H1 (cell line): ENCODE measurements around the gene LRRC27. TPM values are rescaled to one million over a fixed set of nuclear protein-coding genes. Genes with fewer than 3 reads are reported as not detected.

Experiments used
- CTCF ChIA-PET: fragments of 300-600 bp; sonication (Branson Sonifier 250); formaldehyde crosslinking; loops from one replicate; lab custom pipeline; 2021; ENCODE audit not compliant: partially characterized antibody; lab: Charles Lee
- POLR2A ChIA-PET: fragments of 300-600 bp; sonication (Branson Sonifier 250); formaldehyde crosslinking; loops from one replicate; lab custom pipeline; 2021; ENCODE audit warnings: inconsistent platforms; ENCODE audit not compliant: partially characterized antibody; lab: Charles Lee
- DNase-seq, 2 experiments: peaks; one replicate each; pipeline versions ENCODE4 v3.0.0 to v3.0.0-alpha.2; 2010 to 2022; ENCODE audit warnings: low spot score in 2 of 2, low read depth in 1 of 2, mixed read lengths in 1 of 2
- FAIRE-seq: peaks from 2 replicates; lab custom pipeline; 2011; peaks lifted over from hg19 to GRCh38; lab: Jason Lieb, UNC
- H2AFZ ChIP-seq: 2 replicates; pipeline ENCODE4 v1.8.1; 2012; ENCODE audit warnings: low read length, inconsistent platforms
- H2AK5ac ChIP-seq: 2 replicates; pipeline ENCODE4 v1.6.1; 2013; ENCODE audit warnings: low read depth, low read length
- H2BK120ac ChIP-seq: replicated peaks from 2 replicates; pipeline ENCODE3; 2013; ENCODE audit warnings: low read depth, low read length, inconsistent platforms
- H2BK12ac ChIP-seq: 2 replicates; pipeline ENCODE4 v1.6.1; 2013; ENCODE audit warnings: low read depth, low read length
- H2BK15ac ChIP-seq: 2 replicates; pipeline ENCODE4 v1.6.1; 2013; ENCODE audit warnings: low read length
- H2BK20ac ChIP-seq: 2 replicates; pipeline ENCODE4 v1.6.1; 2013; ENCODE audit warnings: low read length
- H2BK5ac ChIP-seq: 2 replicates; pipeline ENCODE4 v1.6.1; 2013; ENCODE audit warnings: low read depth, low read length
- H3K14ac ChIP-seq: 2 replicates; pipeline ENCODE4 v1.6.1; 2013; ENCODE audit warnings: inconsistent platforms; ENCODE audit not compliant: insufficient read length
- H3K18ac ChIP-seq: 2 replicates; pipeline ENCODE4 v1.6.1; 2013; ENCODE audit warnings: low read length; ENCODE audit errors: extremely low read depth
- H3K23ac ChIP-seq: 2 replicates; pipeline ENCODE4 v1.6.1; 2013; ENCODE audit warnings: inconsistent platforms; ENCODE audit not compliant: insufficient read length
- H3K23me2 ChIP-seq: 2 replicates; pipeline ENCODE4 v1.6.1; 2013; ENCODE audit warnings: low read depth, low read length
- H3K27ac ChIP-seq: 2 replicates; pipeline ENCODE4 v1.6.1; 2011; ENCODE audit warnings: low read depth, low read length, inconsistent platforms
- H3K27me3 ChIP-seq, 4 experiments: replicated peaks in 1 of 4; 1 replicate in 1 of 4; 2 replicates in 3 of 4; pipeline versions ENCODE4 v1.6.1 to v1.8.1; 2011 to 2013; ENCODE audit warnings: low read length in 3 of 4, mild to moderate bottlenecking in 3 of 4, inconsistent platforms in 2 of 4, mixed read lengths in 2 of 4, moderate library complexity in 1 of 4; ENCODE audit not compliant: control insufficient read depth in 3 of 4, insufficient read depth in 3 of 4; ENCODE audit errors: extremely low read depth in 1 of 4
- H3K36me3 ChIP-seq, 4 experiments: 2 replicates each; pipeline versions ENCODE4 v1.6.1 to v1.8.1; 2011 to 2013; ENCODE audit warnings: mild to moderate bottlenecking in 4 of 4, low read length in 3 of 4, moderate library complexity in 2 of 4, control low read depth in 1 of 4, inconsistent platforms in 1 of 4; ENCODE audit not compliant: insufficient read depth in 4 of 4, control insufficient read depth in 2 of 4
- H3K4ac ChIP-seq: replicated peaks from 2 replicates; pipeline ENCODE3; 2013; ENCODE audit warnings: low read length, low read depth, mixed read lengths, inconsistent platforms; ENCODE audit not compliant: insufficient read length
- H3K4me1 ChIP-seq, 4 experiments: replicated peaks in 1 of 4; 1 replicate in 1 of 4; 2 replicates in 3 of 4; pipeline versions ENCODE4 v1.6.1 to v1.8.1; 2011 to 2013; ENCODE audit warnings: low read length in 3 of 4, inconsistent platforms in 2 of 4, mixed read lengths in 1 of 4; ENCODE audit not compliant: insufficient read depth in 4 of 4, control insufficient read depth in 3 of 4
- H3K4me2 ChIP-seq, 2 experiments: 2 replicates each; pipeline versions ENCODE4 v1.6.1 to v1.8.1; 2011 to 2013; ENCODE audit warnings: low read depth in 2 of 2, low read length in 2 of 2, control low read depth in 1 of 2, inconsistent platforms in 1 of 2, mild to moderate bottlenecking in 1 of 2; ENCODE audit not compliant: insufficient read depth in 1 of 2
- H3K4me3 ChIP-seq, 4 experiments: fragments of 200-600, 300-600 bp in 1 of 4; sonication (generic), shearing (Covaris generic), sonication (Bioruptor Twin) in 1 of 4; 2 replicates each; pipeline versions ENCODE4 v1.5.1 to v1.8.1; 2011 to 2016; ENCODE audit warnings: low read length in 4 of 4, low read depth in 3 of 4, control low read depth in 2 of 4, inconsistent platforms in 2 of 4, mild to moderate bottlenecking in 2 of 4, mixed read lengths in 1 of 4, moderate library complexity in 1 of 4; ENCODE audit not compliant: insufficient read depth in 2 of 4; ENCODE audit errors: extremely low read depth in 1 of 4
- H3K56ac ChIP-seq: replicated peaks from 2 replicates; pipeline ENCODE3; 2013; ENCODE audit warnings: low read depth, mild to moderate bottlenecking, mixed read lengths, low read length, inconsistent platforms; ENCODE audit not compliant: insufficient read length
- H3K79me1 ChIP-seq: 2 replicates; pipeline ENCODE4 v1.6.1; 2013; ENCODE audit warnings: low read depth, low read length, control low read depth
- H3K79me2 ChIP-seq, 2 experiments: 2 replicates each; pipeline versions ENCODE4 v1.6.1 to v1.8.1; 2012 to 2013; ENCODE audit warnings: low read length in 2 of 2, mild to moderate bottlenecking in 2 of 2, inconsistent platforms in 1 of 2; ENCODE audit not compliant: insufficient read depth in 2 of 2, control insufficient read depth in 1 of 2
- H3K9ac ChIP-seq, 4 experiments: replicated peaks in 1 of 4; 1 replicate in 1 of 4; 2 replicates in 3 of 4; pipeline versions ENCODE4 v1.6.1 to v1.8.1; 2011 to 2013; ENCODE audit warnings: low read depth in 3 of 4, low read length in 3 of 4, control low read depth in 2 of 4, mild to moderate bottlenecking in 2 of 4, moderate library complexity in 2 of 4, inconsistent platforms in 1 of 4; ENCODE audit errors: extremely low read depth in 1 of 4
- H3K9me3 ChIP-seq, 2 experiments: 2 replicates each; pipeline versions ENCODE4 v1.6.1 to v1.8.1; 2012 to 2013; ENCODE audit warnings: mild to moderate bottlenecking in 2 of 2, moderate library complexity in 2 of 2, control low read depth in 1 of 2, inconsistent platforms in 1 of 2, low read depth in 1 of 2, low read length in 1 of 2, mixed read lengths in 1 of 2; ENCODE audit not compliant: insufficient read depth in 2 of 2
- H4K20me1 ChIP-seq, 2 experiments: replicated peaks in 1 of 2; 2 replicates each; pipeline versions ENCODE3 to v1.8.1; 2011 to 2013; ENCODE audit warnings: inconsistent platforms in 2 of 2, low read length in 2 of 2, mild to moderate bottlenecking in 1 of 2; ENCODE audit not compliant: insufficient read depth in 2 of 2, control insufficient read depth in 1 of 2
- H4K5ac ChIP-seq: 2 replicates; pipeline ENCODE4 v1.6.1; 2013; ENCODE audit warnings: low read length, low read depth, mixed read lengths, inconsistent platforms; ENCODE audit not compliant: insufficient read length
- H4K8ac ChIP-seq: 2 replicates; pipeline ENCODE4 v1.8.0; 2013; ENCODE audit warnings: mild to moderate bottlenecking, moderate library complexity, low read length, inconsistent platforms; ENCODE audit not compliant: insufficient read depth; ENCODE audit errors: extremely low read depth
- H4K91ac ChIP-seq: replicated peaks from 2 replicates; pipeline ENCODE3; 2013; ENCODE audit warnings: low read length, mixed read lengths, inconsistent platforms; ENCODE audit not compliant: insufficient read length
- CEBPB ChIP-seq: IDR thresholded peaks from 2 replicates; pipeline ENCODE4 v1.6.1; 2012; ENCODE audit warnings: low read depth, low read length
- SAP30 ChIP-seq: fragments of 300-600 bp; sonication (generic); IDR thresholded peaks from 2 replicates; pipeline ENCODE4 v1.7.1; 2012; ENCODE audit warnings: low read length, moderate library complexity, mild to moderate bottlenecking, inconsistent platforms; ENCODE audit not compliant: insufficient read depth, insufficient replicate concordance
- WGBS, 2 experiments: shearing (Covaris generic) in 1 of 2; methylation state at CpG; one replicate each; pipeline versions ENCODE4 v1.1.6 to v1.1.7; 2013 to 2015; ENCODE audit warnings: low lambda C conversion rate in 2 of 2, mixed read lengths in 2 of 2, inconsistent platforms in 1 of 2, low coverage in 1 of 2, missing lambda C conversion rate in 1 of 2; ENCODE audit not compliant: insufficient replicate concordance in 2 of 2, insufficient coverage in 1 of 2, insufficient read length in 1 of 2; ENCODE audit errors: extremely low coverage in 1 of 2, missing lambda C conversion rate in 1 of 2; 5-methylcytosine and 5-hydroxymethylcytosine counted together
- polyA plus RNA-seq, 7 experiments: library from polyadenylated mRNA; depleted of rRNA in 3 of 7; stranded (reverse) in 5 of 7; unstranded in 2 of 7; fragments of >200 nt in 5 of 7; fragments of 200-250 nt in 2 of 7; gene quantifications; 1 replicate in 5 of 7; 2 replicates in 1 of 7; 4 replicates in 1 of 7; pipeline versions ENCODE4 v1.2.1 to v1.2.3, GENCODE V29; 2011 to 2013; ENCODE audit warnings: missing spikeins in 2 of 7, mixed read lengths in 2 of 7
- total RNA-seq: library from RNA; stranded (reverse); fragmentation: NEBNext Ultra II Directional; extraction: Animal tissue kit (Norgen Biotek cat#: 25700); gene quantifications from 2 replicates; pipeline ENCODE4 v1.2.1, GENCODE V29; 2021
- TF ChIP-seq, protein P1 (sequence below): IDR thresholded peaks from 2 replicates; pipeline ENCODE4 v1.6.1; 2012; ENCODE audit warnings: inconsistent platforms

LRRC27 gene
- total and polyA plus RNA-seq, 2 of the 8 experiments (the other 6 are each of a cell fraction or from before 2014, with no cell fraction given), result 1.2 to 3.8 TPM

DNA sequence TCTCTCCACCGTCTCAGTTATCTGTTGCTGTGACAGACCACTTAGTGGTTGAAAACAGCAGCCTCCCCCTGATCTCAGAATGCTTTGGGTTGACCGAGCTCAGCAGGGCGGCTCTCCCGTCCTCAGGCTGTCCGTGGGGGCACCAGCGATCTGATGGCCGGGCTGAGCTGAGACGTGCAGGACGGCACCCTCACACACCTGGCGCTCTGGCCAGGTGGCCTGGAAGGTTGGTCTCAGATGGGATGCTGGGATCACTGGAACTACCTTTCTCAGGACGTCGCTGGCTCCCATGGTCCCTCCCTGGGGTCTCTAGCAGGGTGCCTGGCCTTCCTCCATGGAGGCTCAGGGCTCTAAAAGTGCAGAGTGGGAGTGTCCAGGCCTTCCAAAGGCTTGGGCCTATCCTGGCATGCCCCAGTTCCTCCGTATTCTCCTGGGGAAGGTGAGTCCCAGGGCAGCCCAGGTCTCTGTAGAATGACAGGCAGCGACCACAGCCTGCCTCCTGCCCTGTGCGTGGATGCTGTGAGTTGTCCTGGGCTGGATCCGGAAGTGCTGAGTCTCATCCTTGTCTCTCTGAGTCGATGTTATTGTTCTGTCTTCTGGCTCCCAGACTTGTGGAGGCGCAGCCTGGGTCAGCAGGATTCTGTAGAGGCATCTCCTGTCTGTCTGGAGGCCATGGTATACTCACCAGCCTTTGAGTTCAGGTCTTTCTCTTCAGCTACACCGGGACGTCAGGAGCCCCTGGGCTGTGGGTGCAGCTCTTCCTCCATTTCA is 52.8 kb downstream of the LRRC27 start:
- no peak overlapping the region for H2AFZ ChIP-seq
- H2BK15ac ChIP-seq, result no peak overlapping the region
- TF ChIP-seq CEBPB (no peak), SAP30 (no peak)
- TF ChIP-seq, protein P1, sequence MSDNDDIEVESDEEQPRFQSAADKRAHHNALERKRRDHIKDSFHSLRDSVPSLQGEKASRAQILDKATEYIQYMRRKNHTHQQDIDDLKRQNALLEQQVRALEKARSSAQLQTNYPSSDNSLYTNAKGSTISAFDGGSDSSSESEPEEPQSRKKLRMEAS, result no peak
- H3K79me1 ChIP-seq, result no peaks in the 10 kb centered on the region
- no peak overlapping the region for H4K91ac ChIP-seq
- H3K79me2 ChIP-seq, result no peaks in the 10 kb centered on the region
- no peaks in the 10 kb centered on the region for H4K20me1 ChIP-seq
- WGBS, 2 experiments, result 88% methylated on average over 19 of the region's 20 CpGs; no CpG with 5 or more reads in 1 of the 2 experiments
- 0 out of 2 replicates have a peak overlapping the region, but pooled peaks have one; percentile 39 for H2AK5ac ChIP-seq
- H3K4me3 ChIP-seq, result no peak overlapping the region
- no peak overlapping the region for H3K14ac ChIP-seq
- no peak overlapping the region for H3K9ac ChIP-seq
- peak overlapping the region; percentile 71; the same call in 1 of the 2 replicates for H3K18ac ChIP-seq
- no peaks in the 10 kb centered on the region for H3K36me3 ChIP-seq
- no peak overlapping the region for H3K4me2 ChIP-seq
- H3K23ac ChIP-seq, result no peak overlapping the region
- no peak overlapping the region for H4K5ac ChIP-seq
- no peak overlapping the region for H4K8ac ChIP-seq
- H2BK12ac ChIP-seq, result 0 out of 2 replicates have a peak overlapping the region, but pooled peaks have one; percentile 12
- H2BK120ac ChIP-seq, result no peak overlapping the region
- no peaks in the 10 kb centered on the region for H3K23me2 ChIP-seq
- H3K27me3 ChIP-seq, result no peaks in the 10 kb centered on the region
- H3K9me3 ChIP-seq, result no peaks in the 10 kb centered on the region
- no peak overlapping the region for H3K56ac ChIP-seq
- no peak overlapping the region for H2BK20ac ChIP-seq
- POLR2A ChIA-PET, result no interaction called here
- H2BK5ac ChIP-seq, result 0 out of 2 replicates have a peak overlapping the region, but pooled peaks have one; percentile 24
- no peak overlapping the region for H3K27ac ChIP-seq
- CTCF ChIA-PET, result interaction anchor here (1.2 to 2.3 kb wide), 5 partner anchors 22 to 74 kb away, joined by 3 to 9 read pairs (median 4); no protein-coding TSS in a partner anchor
- DNase-seq (no peak), FAIRE-seq (no peak)
- H3K4ac ChIP-seq, result no peak overlapping the region
- peaks cover 0 to 11% (median 8%) of the 10 kb centered on the region in 4 experiments; a peak in 6 of 7 replicates for H3K4me1 ChIP-seq
